ENCODE data around the gene UMODL1. TPM values are rescaled to one million over a fixed set of nuclear protein-coding genes. Genes with fewer than 3 reads are reported as not detected.

The UMODL1 gene
- total RNA-seq, 1 experiment from 2014 or later = 0.20 TPM

DNA sequence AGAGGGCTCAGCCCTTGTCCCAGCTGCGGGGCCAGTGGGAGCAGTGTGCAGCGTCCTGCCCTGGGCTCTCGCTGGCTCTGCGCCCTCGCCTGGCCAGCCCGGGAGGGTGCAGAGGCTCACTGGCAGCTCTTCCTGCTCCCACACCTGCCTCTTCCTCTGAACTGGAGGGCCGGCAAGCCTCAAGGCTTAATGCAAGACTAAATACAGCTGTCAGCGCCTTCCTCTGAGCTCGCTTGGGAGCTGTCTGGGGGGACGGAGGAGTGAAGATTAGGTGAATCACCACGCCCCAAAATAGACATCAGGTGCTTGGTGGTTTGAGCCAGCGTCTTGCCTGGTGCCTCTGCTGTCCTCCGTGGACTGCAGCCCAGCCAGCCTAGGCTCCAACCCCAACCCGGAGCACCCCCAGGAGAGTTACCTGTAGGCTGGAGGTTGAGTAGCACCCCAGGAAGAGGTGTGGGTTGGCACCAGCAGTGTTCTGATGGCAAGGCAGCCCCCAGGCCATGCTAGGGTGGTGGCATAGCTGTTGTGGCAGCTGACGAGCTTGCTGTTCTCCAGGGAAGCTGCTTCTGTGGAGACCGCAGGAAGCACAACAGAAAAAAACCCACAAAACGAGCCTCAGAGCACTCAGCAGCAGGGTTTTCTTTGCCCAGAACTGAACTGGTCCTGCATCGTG is 36.9 kb downstream of the UMODL1 start:
- H3K27me3 Mint-ChIP-seq (ENCODE audit: insufficient read depth, unreplicated experiment) = no peaks in the 10 kb centered on the region
- no peak overlapping the region for H3K27ac Mint-ChIP-seq (ENCODE audit: unreplicated experiment)
- Histone ChIP-seq H3K9me3 (no peaks in the 10 kb centered on the region), H3K4me1 (peaks cover 52% of the 10 kb centered on the region), H3K27me3 (replicated peaks; ENCODE audit: control insufficient read depth, insufficient read depth, low read length) (no peaks in the 10 kb centered on the region), H3K36me3 (ENCODE audit: control insufficient read depth, insufficient read depth, low read length) (no peaks in the 10 kb centered on the region), H3K4me3 (ENCODE audit: low read depth, low read length) (no peak overlapping the region)
- H3K9me3 Mint-ChIP-seq (ENCODE audit: unreplicated experiment) = no peaks in the 10 kb centered on the region
- ChIA-PET POLR2A (interaction anchor here (0.6 kb wide), 1 partner anchor 111 kb away, joined by 5 read pairs; no protein-coding TSS in a partner anchor), CTCF (interaction anchor here (0.6 to 2.5 kb wide), 13 partner anchors 9 to 291 kb away, joined by 3 to 30 read pairs (median 4); partner anchors contain the start of gene ZBTB21)
- BruUV-seq (replicated peaks) = no TSS peak
- DNase-seq = peak; percentile 74 to 77
- peaks cover 4% of the 10 kb centered on the region for H3K36me3 Mint-ChIP-seq (ENCODE audit: insufficient read depth, unreplicated experiment)
- H3K4me1 Mint-ChIP-seq (ENCODE audit: low read depth, unreplicated experiment) = peaks cover 25% of the 10 kb centered on the region
- intact Hi-C loops (cut with micrococcal nuclease; ENCODE audit: unreplicated experiment) = loop anchor here (1.0 kb wide), 1 partner anchor 102 kb away; no protein-coding TSS in a partner anchor
- TF ChIP-seq, protein P1, sequence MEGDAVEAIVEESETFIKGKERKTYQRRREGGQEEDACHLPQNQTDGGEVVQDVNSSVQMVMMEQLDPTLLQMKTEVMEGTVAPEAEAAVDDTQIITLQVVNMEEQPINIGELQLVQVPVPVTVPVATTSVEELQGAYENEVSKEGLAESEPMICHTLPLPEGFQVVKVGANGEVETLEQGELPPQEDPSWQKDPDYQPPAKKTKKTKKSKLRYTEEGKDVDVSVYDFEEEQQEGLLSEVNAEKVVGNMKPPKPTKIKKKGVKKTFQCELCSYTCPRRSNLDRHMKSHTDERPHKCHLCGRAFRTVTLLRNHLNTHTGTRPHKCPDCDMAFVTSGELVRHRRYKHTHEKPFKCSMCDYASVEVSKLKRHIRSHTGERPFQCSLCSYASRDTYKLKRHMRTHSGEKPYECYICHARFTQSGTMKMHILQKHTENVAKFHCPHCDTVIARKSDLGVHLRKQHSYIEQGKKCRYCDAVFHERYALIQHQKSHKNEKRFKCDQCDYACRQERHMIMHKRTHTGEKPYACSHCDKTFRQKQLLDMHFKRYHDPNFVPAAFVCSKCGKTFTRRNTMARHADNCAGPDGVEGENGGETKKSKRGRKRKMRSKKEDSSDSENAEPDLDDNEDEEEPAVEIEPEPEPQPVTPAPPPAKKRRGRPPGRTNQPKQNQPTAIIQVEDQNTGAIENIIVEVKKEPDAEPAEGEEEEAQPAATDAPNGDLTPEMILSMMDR (IDR thresholded peaks at IDR 0.05; ENCODE audit: insufficient read depth in 1 of 2, low read depth in 1 of 2, low read length in 1 of 2, severe bottlenecking in 1 of 2, unreplicated experiment in 1 of 2) = peak; percentile 65 to 90
- H3K4me3 Mint-ChIP-seq (ENCODE audit: unreplicated experiment) = no peak overlapping the region

DNA sequence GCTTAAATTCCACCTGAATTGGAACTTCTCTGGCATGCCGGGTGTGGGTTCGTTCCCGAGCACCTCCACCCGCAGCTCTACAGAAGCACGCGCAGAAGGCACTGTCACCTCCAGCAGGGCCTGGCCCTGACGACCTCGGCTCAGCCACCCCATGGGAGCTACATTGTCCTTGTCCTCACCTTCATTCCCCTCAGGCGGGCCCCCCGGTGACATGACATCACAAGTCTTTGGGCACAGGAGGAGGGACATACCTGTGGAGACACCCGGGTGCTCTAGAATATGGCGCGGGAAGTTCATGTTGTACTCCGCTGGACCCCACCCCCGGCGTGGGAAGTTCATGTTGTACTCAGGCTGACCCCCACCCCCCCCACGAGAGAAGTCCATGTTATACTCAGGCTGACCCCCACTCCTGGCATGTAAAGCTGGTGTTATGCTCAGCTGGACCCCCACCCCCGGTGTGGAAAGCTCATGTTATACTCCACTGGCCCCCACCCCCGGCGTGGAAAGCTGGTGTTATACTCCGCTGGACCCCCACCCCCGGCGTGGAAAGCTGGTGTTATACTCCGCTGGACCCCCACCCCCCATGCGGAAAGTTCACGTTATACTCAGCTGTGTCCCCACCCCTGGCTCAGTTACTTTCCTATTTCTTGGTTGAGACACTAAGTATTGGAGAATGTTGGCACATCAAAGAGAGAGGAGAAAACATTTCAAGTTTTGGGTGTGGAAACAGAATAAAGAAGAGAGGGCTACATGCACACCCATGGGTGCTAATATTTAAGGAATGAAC is 37.6 kb downstream of the UMODL1 start:
- Mint-ChIP-seq H3K4me3 (ENCODE audit: unreplicated experiment) (no peak overlapping the region), H3K36me3 (ENCODE audit: insufficient read depth, unreplicated experiment) (peaks cover 4% of the 10 kb centered on the region), H3K27me3 (ENCODE audit: insufficient read depth, unreplicated experiment) (no peaks in the 10 kb centered on the region), H3K4me1 (ENCODE audit: low read depth, unreplicated experiment) (peaks cover 19% of the 10 kb centered on the region), H3K27ac (ENCODE audit: unreplicated experiment) (no peak overlapping the region), H3K9me3 (ENCODE audit: unreplicated experiment) (no peaks in the 10 kb centered on the region)
- CTCF ChIA-PET = interaction anchor here (0.6 to 2.5 kb wide), 6 partner anchors 8 to 292 kb away, joined by 3 to 30 read pairs (median 6); no protein-coding TSS in a partner anchor
- TF ChIP-seq, protein P1 (IDR thresholded peaks at IDR 0.05; ENCODE audit: insufficient read depth in 1 of 2, low read depth in 1 of 2, low read length in 1 of 2, severe bottlenecking in 1 of 2, unreplicated experiment in 1 of 2) = no peak
- POLR2A ChIA-PET = interaction anchor here (0.6 kb wide), 1 partner anchor 112 kb away, joined by 5 read pairs; no protein-coding TSS in a partner anchor
- Histone ChIP-seq H3K36me3 (ENCODE audit: control insufficient read depth, insufficient read depth, low read length) (no peaks in the 10 kb centered on the region), H3K9me3 (no peaks in the 10 kb centered on the region), H3K4me3 (ENCODE audit: low read depth, low read length) (no peak overlapping the region), H3K4me1 (peaks cover 45% of the 10 kb centered on the region), H3K27me3 (replicated peaks; ENCODE audit: control insufficient read depth, insufficient read depth, low read length) (no peaks in the 10 kb centered on the region)
- intact Hi-C loops (cut with micrococcal nuclease; ENCODE audit: unreplicated experiment) = no loop called here
- no TSS peak for BruUV-seq (replicated peaks)
- DNase-seq = no peak

DNA sequence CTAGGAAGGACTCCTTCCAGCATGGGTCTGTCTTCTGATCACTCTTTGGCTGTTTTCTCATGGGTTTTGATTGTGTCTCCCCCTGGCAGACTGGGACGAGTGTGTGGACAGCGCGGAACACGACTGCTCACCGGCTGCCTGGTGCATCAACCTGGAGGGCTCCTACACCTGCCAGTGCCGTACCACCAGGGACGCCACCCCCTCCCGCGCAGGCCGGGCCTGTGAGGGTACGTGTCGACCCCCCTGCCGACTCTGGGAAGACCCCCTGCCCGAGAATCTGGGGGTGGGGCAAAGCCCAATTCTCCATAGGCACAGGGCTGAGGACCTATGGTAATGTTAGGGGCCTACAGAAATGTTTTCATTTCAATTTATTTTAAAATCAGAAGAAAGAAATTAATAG is 38.4 kb downstream of the UMODL1 start:
- Mint-ChIP-seq H3K9me3 (ENCODE audit: unreplicated experiment) (no peaks in the 10 kb centered on the region), H3K4me1 (ENCODE audit: low read depth, unreplicated experiment) (peaks cover 19% of the 10 kb centered on the region), H3K27me3 (ENCODE audit: insufficient read depth, unreplicated experiment) (no peaks in the 10 kb centered on the region), H3K4me3 (ENCODE audit: unreplicated experiment) (no peak overlapping the region), H3K27ac (ENCODE audit: unreplicated experiment) (no peak overlapping the region), H3K36me3 (ENCODE audit: insufficient read depth, unreplicated experiment) (peaks cover 4% of the 10 kb centered on the region)
- Histone ChIP-seq H3K9me3 (no peaks in the 10 kb centered on the region), H3K4me1 (peaks cover 37% of the 10 kb centered on the region), H3K36me3 (ENCODE audit: control insufficient read depth, insufficient read depth, low read length) (no peaks in the 10 kb centered on the region), H3K27me3 (replicated peaks; ENCODE audit: control insufficient read depth, insufficient read depth, low read length) (no peaks in the 10 kb centered on the region), H3K4me3 (ENCODE audit: low read depth, low read length) (no peak overlapping the region)
- BruUV-seq (replicated peaks) = no TSS peak
- TF ChIP-seq, protein P1 (IDR thresholded peaks at IDR 0.05; ENCODE audit: insufficient read depth in 1 of 2, low read depth in 1 of 2, low read length in 1 of 2, severe bottlenecking in 1 of 2, unreplicated experiment in 1 of 2) = no peak
- CTCF ChIA-PET = interaction anchor here (2.5 kb wide), 1 partner anchor 8 kb away, joined by 30 read pairs; no protein-coding TSS in a partner anchor
- no peak for DNase-seq
- intact Hi-C loops (cut with micrococcal nuclease; ENCODE audit: unreplicated experiment) = no loop called here
- POLR2A ChIA-PET = no interaction called here
